ENCODE data around the gene RPS8. TPM values are rescaled to one million over a fixed set of nuclear protein-coding genes. Genes with fewer than 3 reads are reported as not detected.

RPS8 gene
- total RNA-seq, 1 experiment from 2014 or later: 1,087 TPM

DNA sequence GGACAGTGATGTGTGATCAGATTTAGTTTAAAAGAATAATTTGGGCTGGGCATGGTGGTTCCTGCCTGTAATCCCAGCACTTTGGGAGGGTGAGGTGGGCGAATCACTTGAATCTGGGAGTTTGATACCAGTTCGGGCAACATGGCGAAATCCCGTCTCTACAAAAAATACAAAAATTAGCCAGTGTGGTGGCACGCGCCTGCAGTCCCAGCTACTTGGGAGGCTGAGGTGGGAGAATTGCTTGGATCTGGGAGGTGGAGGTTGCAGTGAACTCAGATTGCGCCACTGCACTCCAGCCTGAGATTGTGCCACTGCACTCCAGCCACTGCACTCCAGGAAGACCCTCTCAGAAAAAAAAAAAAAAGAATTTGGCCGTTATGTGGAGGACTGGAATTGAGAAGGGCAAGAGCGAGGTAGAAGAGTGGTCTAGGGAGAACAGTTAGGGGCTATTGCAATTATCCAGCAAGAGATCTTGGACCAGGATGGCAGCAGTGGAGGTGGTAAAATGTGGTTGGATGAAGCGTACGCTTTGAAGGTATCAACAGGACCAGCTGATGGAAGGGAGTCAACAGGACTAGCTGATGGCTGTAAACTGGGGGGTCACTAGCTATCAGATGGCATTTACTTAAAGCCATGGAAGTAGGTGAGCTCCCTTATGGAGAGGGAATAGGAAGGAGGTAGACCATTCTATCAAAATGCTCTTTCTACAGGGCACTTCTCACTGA lies 42.6 kb downstream of the RPS8 start:
- H3K4me1 ChIP-seq (ENCODE audit: control insufficient read depth, insufficient read depth, low read length): peaks cover 14% of the 10 kb centered on the region; the same call in 1 of the 2 replicates
- ATAC-seq: no peak
- no peaks in the 10 kb centered on the region for H3K9me3 ChIP-seq (ENCODE audit: control insufficient read depth, insufficient read depth, low read depth, low read length)
- CTCF ChIA-PET: no interaction called here
- in situ Hi-C loops (cut with HindIII; ENCODE audit: low pct_unique_long_range_greater_than_20kb, low sequenced_read_pairs) (no loop called here), intact Hi-C loops (cut with micrococcal nuclease; ENCODE audit: unreplicated experiment) (loop anchor here (2.0 to 10.0 kb wide), 2 partner anchors 25 to 83 kb away; partner anchors contain the start of genes KIF2C and RNU5D-1)
- no peak overlapping the region for H3K4me3 ChIP-seq (ENCODE audit: low read depth in 2 of 2, low read length in 2 of 2)
- H3K27ac ChIP-seq (ENCODE audit: low read length): no peak overlapping the region
- H3K27me3 ChIP-seq (ENCODE audit: control insufficient read depth, insufficient read depth, low read length): no peaks in the 10 kb centered on the region
- BruUV-seq (replicated peaks): no TSS peak
- H3K36me3 ChIP-seq (ENCODE audit: control insufficient read depth, insufficient read depth, low read length): no peaks in the 10 kb centered on the region
- no peak for DNase-seq (ENCODE audit: low read depth, low spot score)
- no peak for TF ChIP-seq TCF7L2 (IDR thresholded peaks at IDR 0.05; ENCODE audit: low read depth, low read length)
- TF ChIP-seq, protein P1, sequence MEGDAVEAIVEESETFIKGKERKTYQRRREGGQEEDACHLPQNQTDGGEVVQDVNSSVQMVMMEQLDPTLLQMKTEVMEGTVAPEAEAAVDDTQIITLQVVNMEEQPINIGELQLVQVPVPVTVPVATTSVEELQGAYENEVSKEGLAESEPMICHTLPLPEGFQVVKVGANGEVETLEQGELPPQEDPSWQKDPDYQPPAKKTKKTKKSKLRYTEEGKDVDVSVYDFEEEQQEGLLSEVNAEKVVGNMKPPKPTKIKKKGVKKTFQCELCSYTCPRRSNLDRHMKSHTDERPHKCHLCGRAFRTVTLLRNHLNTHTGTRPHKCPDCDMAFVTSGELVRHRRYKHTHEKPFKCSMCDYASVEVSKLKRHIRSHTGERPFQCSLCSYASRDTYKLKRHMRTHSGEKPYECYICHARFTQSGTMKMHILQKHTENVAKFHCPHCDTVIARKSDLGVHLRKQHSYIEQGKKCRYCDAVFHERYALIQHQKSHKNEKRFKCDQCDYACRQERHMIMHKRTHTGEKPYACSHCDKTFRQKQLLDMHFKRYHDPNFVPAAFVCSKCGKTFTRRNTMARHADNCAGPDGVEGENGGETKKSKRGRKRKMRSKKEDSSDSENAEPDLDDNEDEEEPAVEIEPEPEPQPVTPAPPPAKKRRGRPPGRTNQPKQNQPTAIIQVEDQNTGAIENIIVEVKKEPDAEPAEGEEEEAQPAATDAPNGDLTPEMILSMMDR (IDR thresholded peaks at IDR 0.05): no peak
- no peak for TF ChIP-seq POLR2AphosphoS5 (IDR thresholded peaks at IDR 0.05; ENCODE audit: low read depth, low read length)
- TF ChIP-seq, protein P2, sequence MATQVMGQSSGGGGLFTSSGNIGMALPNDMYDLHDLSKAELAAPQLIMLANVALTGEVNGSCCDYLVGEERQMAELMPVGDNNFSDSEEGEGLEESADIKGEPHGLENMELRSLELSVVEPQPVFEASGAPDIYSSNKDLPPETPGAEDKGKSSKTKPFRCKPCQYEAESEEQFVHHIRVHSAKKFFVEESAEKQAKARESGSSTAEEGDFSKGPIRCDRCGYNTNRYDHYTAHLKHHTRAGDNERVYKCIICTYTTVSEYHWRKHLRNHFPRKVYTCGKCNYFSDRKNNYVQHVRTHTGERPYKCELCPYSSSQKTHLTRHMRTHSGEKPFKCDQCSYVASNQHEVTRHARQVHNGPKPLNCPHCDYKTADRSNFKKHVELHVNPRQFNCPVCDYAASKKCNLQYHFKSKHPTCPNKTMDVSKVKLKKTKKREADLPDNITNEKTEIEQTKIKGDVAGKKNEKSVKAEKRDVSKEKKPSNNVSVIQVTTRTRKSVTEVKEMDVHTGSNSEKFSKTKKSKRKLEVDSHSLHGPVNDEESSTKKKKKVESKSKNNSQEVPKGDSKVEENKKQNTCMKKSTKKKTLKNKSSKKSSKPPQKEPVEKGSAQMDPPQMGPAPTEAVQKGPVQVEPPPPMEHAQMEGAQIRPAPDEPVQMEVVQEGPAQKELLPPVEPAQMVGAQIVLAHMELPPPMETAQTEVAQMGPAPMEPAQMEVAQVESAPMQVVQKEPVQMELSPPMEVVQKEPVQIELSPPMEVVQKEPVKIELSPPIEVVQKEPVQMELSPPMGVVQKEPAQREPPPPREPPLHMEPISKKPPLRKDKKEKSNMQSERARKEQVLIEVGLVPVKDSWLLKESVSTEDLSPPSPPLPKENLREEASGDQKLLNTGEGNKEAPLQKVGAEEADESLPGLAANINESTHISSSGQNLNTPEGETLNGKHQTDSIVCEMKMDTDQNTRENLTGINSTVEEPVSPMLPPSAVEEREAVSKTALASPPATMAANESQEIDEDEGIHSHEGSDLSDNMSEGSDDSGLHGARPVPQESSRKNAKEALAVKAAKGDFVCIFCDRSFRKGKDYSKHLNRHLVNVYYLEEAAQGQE (IDR thresholded peaks at IDR 0.05; ENCODE audit: insufficient read depth in 1 of 2, low read depth in 2 of 2, low read length in 1 of 2): no peak
- no peak for TF ChIP-seq SIN3A (IDR thresholded peaks at IDR 0.05; ENCODE audit: borderline replicate concordance, insufficient read depth, low read depth, low read length)
- POLR2A ChIA-PET: interaction anchor here (0.5 to 1.4 kb wide), 6 partner anchors 13 to 298 kb away, joined by 3 to 17 read pairs (median 4); no protein-coding TSS in a partner anchor

DNA sequence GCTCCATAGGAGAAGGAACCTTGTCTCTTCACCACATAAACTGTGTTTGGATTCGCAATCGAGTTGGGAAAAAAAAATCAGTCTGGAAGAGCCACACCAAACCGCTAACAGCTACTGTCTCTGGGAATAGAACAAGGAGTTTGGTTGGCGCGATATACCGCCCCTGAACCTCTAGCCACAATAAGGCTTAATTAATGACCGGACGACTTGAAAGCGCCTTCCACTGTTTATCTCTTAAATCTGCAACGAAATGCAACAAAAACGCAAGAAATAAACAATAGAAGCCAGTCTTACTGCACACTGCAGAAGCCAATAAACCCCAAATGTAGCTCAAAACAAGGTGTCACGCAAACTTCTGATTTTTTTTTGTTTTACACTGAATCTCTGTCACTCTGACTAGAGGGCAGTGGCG lies 43.9 kb downstream of the RPS8 start:
- ATAC-seq (peak; percentile 66), DNase-seq (ENCODE audit: low read depth, low spot score) (no peak)
- Histone ChIP-seq H3K27me3 (ENCODE audit: control insufficient read depth, insufficient read depth, low read length) (no peaks in the 10 kb centered on the region), H3K9me3 (ENCODE audit: control insufficient read depth, insufficient read depth, low read depth, low read length) (no peaks in the 10 kb centered on the region), H3K4me3 (ENCODE audit: low read depth in 2 of 2, low read length in 2 of 2) (peak overlapping the region; percentile 50 to 76), H3K4me1 (ENCODE audit: control insufficient read depth, insufficient read depth, low read length) (peaks cover 10% of the 10 kb centered on the region; the same call in 1 of the 2 replicates), H3K27ac (ENCODE audit: low read length) (peak overlapping the region; percentile 99), H3K36me3 (ENCODE audit: control insufficient read depth, insufficient read depth, low read length) (no peaks in the 10 kb centered on the region)
- ChIA-PET POLR2A (interaction anchor here (0.6 to 1.6 kb wide), 14 partner anchors 10 to 252 kb away, joined by 3 to 25 read pairs (median 4); partner anchors contain the start of genes BEST4, DYNLT4, EIF2B3 and HECTD3), CTCF (interaction anchor here (0.9 kb wide), 1 partner anchor 19 kb away, joined by 3 read pairs; the partner anchor contains the start of gene PLK3)
- in situ Hi-C loops (cut with HindIII; ENCODE audit: low pct_unique_long_range_greater_than_20kb, low sequenced_read_pairs) (no loop called here), intact Hi-C loops (cut with micrococcal nuclease; ENCODE audit: unreplicated experiment) (loop anchor here (2.0 to 10.0 kb wide), 2 partner anchors 26 to 84 kb away; partner anchors contain the start of genes KIF2C and RNU5D-1)
- TF ChIP-seq, protein P2 (IDR thresholded peaks at IDR 0.05; ENCODE audit: insufficient read depth in 1 of 2, low read depth in 2 of 2, low read length in 1 of 2): no peak
- peak; percentile 69 for TF ChIP-seq TCF7L2 (IDR thresholded peaks at IDR 0.05; ENCODE audit: low read depth, low read length)
- no TSS peak for BruUV-seq (replicated peaks)

Data from Panc1 (cell line).